Natural killer cell (primary cell): ENCODE measurements around the gene NHSL1. TPM values are rescaled to one million over a fixed set of nuclear protein-coding genes. Genes with fewer than 3 reads are reported as not detected.

Experiments
- ATAC-seq, 3 donors: fragments of 150-1000 bp in 2 of 3; fragments of 200-7000 bp in 1 of 3; cut with Tn5 transposase; 1 replicate in 1 of 3; 2 replicates in 2 of 3; pipeline ENCODE4 v1.10.0; 2021; ENCODE audit warnings: mild to moderate bottlenecking in 2 of 3, moderate library complexity in 2 of 3
- DNase-seq, 2 donors: peaks; one replicate each; pipeline versions ENCODE4 v3.0.0 to v3.0.0-alpha.2; 2013 to 2021; ENCODE audit warnings: mixed read lengths in 1 of 2
- H3K27ac ChIP-seq: one replicate; pipeline ENCODE4 v1.5.1; 2013; ENCODE audit warnings: mild to moderate bottlenecking, low read length
- H3K27me3 ChIP-seq: one replicate; pipeline ENCODE4 v1.6.1; 2013; ENCODE audit warnings: low read length; ENCODE audit not compliant: control insufficient read depth, insufficient read depth
- H3K36me3 ChIP-seq: one replicate; pipeline ENCODE4 v1.6.1; 2013; ENCODE audit warnings: low read length; ENCODE audit not compliant: control insufficient read depth, insufficient read depth
- H3K4me1 ChIP-seq: one replicate; pipeline ENCODE4 v1.6.1; 2013; ENCODE audit warnings: low read length; ENCODE audit not compliant: control insufficient read depth, insufficient read depth
- H3K4me3 ChIP-seq: one replicate; pipeline ENCODE4 v1.5.1; 2013; ENCODE audit warnings: low read length
- H3K9me3 ChIP-seq: one replicate; pipeline ENCODE4 v1.6.1; 2013; ENCODE audit warnings: low read length; ENCODE audit not compliant: control insufficient read depth, insufficient read depth
- H3K27ac Mint-ChIP-seq, 2 donors: one replicate each; pipeline ENCODE4 v1.8.0; 2022; ENCODE audit warnings: mild to moderate bottlenecking in 2 of 2, mixed read lengths in 2 of 2, moderate library complexity in 1 of 2
- H3K27me3 Mint-ChIP-seq, 2 donors: one replicate each; pipeline ENCODE4 v1.8.0; 2022; ENCODE audit warnings: low read depth in 2 of 2, mixed read lengths in 2 of 2
- H3K36me3 Mint-ChIP-seq: one replicate; pipeline ENCODE4 v1.8.0; 2022; ENCODE audit warnings: mixed read lengths
- H3K4me1 Mint-ChIP-seq, 2 donors: one replicate each; pipeline ENCODE4 v1.8.0; 2022; ENCODE audit warnings: mixed read lengths in 2 of 2
- H3K4me3 Mint-ChIP-seq: one replicate; pipeline ENCODE4 v1.8.0; 2022; ENCODE audit warnings: mild to moderate bottlenecking, moderate library complexity, mixed read lengths
- H3K9me3 Mint-ChIP-seq, 2 donors: one replicate each; pipeline ENCODE4 v1.8.0; 2022; ENCODE audit warnings: mixed read lengths in 2 of 2
- CTCF ChIP-seq: fragments of 200-600 bp; IDR thresholded peaks from one replicate; pipeline ENCODE4 v1.8.0; 2022; ENCODE audit warnings: antibody characterized with exemption
- WGBS: methylation state at CpG from one replicate; pipeline ENCODE4 v1.1.7; 2013; ENCODE audit warnings: missing lambda C conversion rate; ENCODE audit not compliant: insufficient coverage; 5-methylcytosine and 5-hydroxymethylcytosine counted together
- intact Hi-C: fragments of 100-400 bp; cut with micrococcal nuclease; formaldehyde crosslinking; loops from one replicate; pipeline ENCODE4 v1.14.2; 2022
- total RNA-seq, 4 donors: library from RNA; stranded (reverse); fragments of 120-200 nt in 1 of 4; gene quantifications; one replicate each; pipeline versions ENCODE4 v1.2.3 to v1.2.4, GENCODE V29; 2013 to 2022

Gene NHSL1
- total RNA-seq, 3 donors from 2014 or later (not counting 1 experiment from before 2014, with no cell fraction given) = 0.38 to 0.75 (median 0.68) TPM

- H3K27me3 Mint-ChIP-seq = peaks cover 10 to 34% of the 10 kb centered on the region in 2 donors
- H3K9me3 ChIP-seq = peaks cover 2% of the 10 kb centered on the region
- no peak overlapping the region for H3K27ac ChIP-seq
- H3K36me3 Mint-ChIP-seq = no peaks in the 10 kb centered on the region
- no peaks in the 10 kb centered on the region for H3K27me3 ChIP-seq
- TF ChIP-seq CTCF = no peak
- intact Hi-C loops = no loop called here
- DNase-seq = no peak
- no peak for ATAC-seq
- H3K4me3 Mint-ChIP-seq = peak overlapping the region; percentile 35
- H3K27ac Mint-ChIP-seq = peak overlapping the region in 1 of 2 donors; percentile 29
- no peaks in the 10 kb centered on the region for H3K36me3 ChIP-seq
- WGBS = 97% methylated on average over 10 of the region's 12 CpGs
- H3K4me3 ChIP-seq = no peak overlapping the region
- H3K4me1 Mint-ChIP-seq = peaks cover 21 to 27% of the 10 kb centered on the region in 2 donors
- peaks cover 10% of the 10 kb centered on the region for H3K4me1 ChIP-seq
- no peaks in the 10 kb centered on the region for H3K9me3 Mint-ChIP-seq
These were observed 16.5 kb upstream of the NHSL1 start for GRCh38 chr6:138515657-138516248.

GRCh38 chr6:138514860-138515540 lies 15.7 kb upstream of the NHSL1 start:
- H3K27me3 Mint-ChIP-seq = peaks cover 6 to 34% of the 10 kb centered on the region in 2 donors
- Histone ChIP-seq H3K27me3 (no peaks in the 10 kb centered on the region), H3K4me1 (peaks cover 10% of the 10 kb centered on the region), H3K4me3 (no peak overlapping the region), H3K36me3 (no peaks in the 10 kb centered on the region), H3K9me3 (peaks cover 2% of the 10 kb centered on the region), H3K27ac (no peak overlapping the region)
- TF ChIP-seq CTCF = no peak
- peaks cover 21 to 27% of the 10 kb centered on the region in 2 donors for H3K4me1 Mint-ChIP-seq
- H3K27ac Mint-ChIP-seq = peak overlapping the region; percentile 29 to 81
- DNase-seq (peak; percentile 30 to 59), ATAC-seq (peak; percentile 93 to 97 (median 96))
- peak overlapping the region; percentile 57 for H3K4me3 Mint-ChIP-seq
- WGBS = 42% methylated on average over 6 of the region's 9 CpGs
- no peaks in the 10 kb centered on the region for H3K36me3 Mint-ChIP-seq
- no peaks in the 10 kb centered on the region for H3K9me3 Mint-ChIP-seq
- intact Hi-C loops = no loop called here

GRCh38 chr6:138512609-138513008 lies 13.3 kb upstream of the NHSL1 start:
- DNase-seq (no peak), ATAC-seq (no peak)
- Histone ChIP-seq H3K36me3 (no peaks in the 10 kb centered on the region), H3K27me3 (peaks cover 2% of the 10 kb centered on the region), H3K4me1 (peaks cover 10% of the 10 kb centered on the region), H3K27ac (no peak overlapping the region), H3K4me3 (no peak overlapping the region), H3K9me3 (no peaks in the 10 kb centered on the region)
- Mint-ChIP-seq H3K27me3 (peaks cover 4 to 42% of the 10 kb centered on the region in 2 donors), H3K9me3 (no peaks in the 10 kb centered on the region), H3K27ac (no peak overlapping the region), H3K4me3 (no peak overlapping the region), H3K36me3 (no peaks in the 10 kb centered on the region), H3K4me1 (peaks cover 21 to 24% of the 10 kb centered on the region in 2 donors)
- intact Hi-C loops = no loop called here
- TF ChIP-seq CTCF = no peak
- 85% methylated on average over 8 of the region's 8 CpGs for WGBS
